ENCODE data around the gene COL6A2. TPM values are rescaled to one million over a fixed set of nuclear protein-coding genes. Genes with fewer than 3 reads are reported as not detected.

The COL6A2 gene
- total RNA-seq, 1 donor from 2014 or later = 373 TPM

DNA sequence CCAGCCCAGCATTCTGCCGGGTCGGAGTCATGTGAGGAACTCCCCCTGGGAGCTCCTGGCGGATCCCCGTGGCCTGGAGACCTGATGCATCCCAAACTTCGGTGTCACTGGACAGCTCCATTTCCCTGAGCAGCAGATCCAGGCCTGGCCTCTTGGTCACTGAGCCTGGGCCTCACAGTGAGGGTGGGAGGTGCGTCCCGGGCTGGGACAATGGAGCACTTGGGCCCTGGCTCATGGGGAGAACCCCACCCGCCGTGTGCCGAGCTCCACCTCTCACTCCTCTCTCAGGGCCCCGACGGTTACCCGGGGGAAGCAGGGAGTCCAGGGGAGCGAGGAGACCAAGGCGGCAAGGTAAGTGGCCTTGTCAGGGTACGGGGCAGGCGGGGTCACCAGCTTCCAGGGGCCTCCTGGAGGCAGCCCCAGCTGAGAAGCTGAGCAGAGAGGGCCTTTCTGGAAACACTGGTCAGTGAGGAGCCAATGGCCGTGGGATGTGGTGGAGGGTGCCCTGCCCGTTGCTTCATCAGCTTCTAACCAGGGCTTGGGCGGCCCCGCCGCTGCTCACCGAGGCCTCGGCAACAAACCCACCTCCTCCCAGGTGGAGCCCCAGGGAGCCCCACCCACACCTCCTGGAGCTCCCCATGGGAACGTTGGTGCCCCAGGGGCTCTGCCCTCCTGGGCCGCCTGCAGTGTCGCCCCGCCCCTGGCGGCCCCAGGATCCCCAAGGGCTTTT, 19.8 kb downstream of the COL6A2 start:
- DNase-seq (ENCODE audit: low read depth) = no peak
- no peak overlapping the region for H3K4me3 ChIP-seq (ENCODE audit: low read depth, low read length)
- H3K36me3 ChIP-seq (ENCODE audit: control insufficient read depth, insufficient read depth, low read length) = peaks cover 2% of the 10 kb centered on the region
- TF ChIP-seq CTCF (IDR thresholded peaks at IDR 0.05; ENCODE audit: insufficient read depth, low read length, poor library complexity, severe bottlenecking) = no peak
- H3K27me3 ChIP-seq (ENCODE audit: control insufficient read depth, insufficient read depth, low read length) = no peaks in the 10 kb centered on the region

DNA sequence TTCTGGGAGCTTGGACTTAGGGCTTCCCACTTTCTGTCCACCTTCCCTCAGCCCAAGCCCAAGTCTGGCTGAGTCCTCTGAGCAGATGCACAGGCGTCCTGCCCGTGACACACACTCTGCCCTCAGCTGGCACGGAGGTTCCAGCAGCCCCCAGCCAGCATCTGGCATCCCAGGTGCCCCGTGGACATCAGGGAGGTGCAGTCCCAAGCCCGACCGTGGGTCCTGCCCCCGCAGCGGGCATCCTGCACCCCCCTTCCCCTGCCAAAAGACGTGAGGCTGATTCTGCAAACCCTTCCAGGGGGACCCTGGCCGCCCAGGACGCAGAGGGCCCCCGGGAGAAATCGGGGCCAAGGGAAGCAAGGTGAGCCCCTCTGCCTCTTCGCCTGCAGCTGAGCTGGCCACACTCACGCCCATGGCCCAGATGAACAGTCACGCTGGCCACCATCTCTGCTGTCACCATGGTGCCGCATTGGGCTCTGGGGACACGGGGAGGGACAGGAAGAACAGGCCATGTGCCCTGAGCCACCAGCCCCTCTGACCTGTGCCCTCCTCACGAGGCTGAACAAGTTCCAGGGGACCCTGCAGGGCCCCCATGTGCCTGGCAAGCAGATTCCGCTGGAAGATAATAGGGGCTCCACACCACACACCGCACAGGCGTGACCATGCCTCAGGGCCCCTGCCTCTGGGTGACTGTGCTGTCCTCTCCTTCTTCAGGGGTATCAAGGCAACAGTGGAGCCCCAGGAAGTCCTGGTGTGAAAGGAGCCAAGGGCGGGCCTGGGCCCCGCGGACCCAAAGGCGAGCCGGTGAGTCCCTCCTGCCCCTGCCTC, 20.6 kb downstream of the COL6A2 start:
- no peak for DNase-seq (ENCODE audit: low read depth)
- H3K4me3 ChIP-seq (ENCODE audit: low read depth, low read length) = no peak overlapping the region
- no peak for TF ChIP-seq CTCF (IDR thresholded peaks at IDR 0.05; ENCODE audit: insufficient read depth, low read length, poor library complexity, severe bottlenecking)
- H3K27me3 ChIP-seq (ENCODE audit: control insufficient read depth, insufficient read depth, low read length) = no peaks in the 10 kb centered on the region
- H3K36me3 ChIP-seq (ENCODE audit: control insufficient read depth, insufficient read depth, low read length) = peaks cover 2% of the 10 kb centered on the region

DNA sequence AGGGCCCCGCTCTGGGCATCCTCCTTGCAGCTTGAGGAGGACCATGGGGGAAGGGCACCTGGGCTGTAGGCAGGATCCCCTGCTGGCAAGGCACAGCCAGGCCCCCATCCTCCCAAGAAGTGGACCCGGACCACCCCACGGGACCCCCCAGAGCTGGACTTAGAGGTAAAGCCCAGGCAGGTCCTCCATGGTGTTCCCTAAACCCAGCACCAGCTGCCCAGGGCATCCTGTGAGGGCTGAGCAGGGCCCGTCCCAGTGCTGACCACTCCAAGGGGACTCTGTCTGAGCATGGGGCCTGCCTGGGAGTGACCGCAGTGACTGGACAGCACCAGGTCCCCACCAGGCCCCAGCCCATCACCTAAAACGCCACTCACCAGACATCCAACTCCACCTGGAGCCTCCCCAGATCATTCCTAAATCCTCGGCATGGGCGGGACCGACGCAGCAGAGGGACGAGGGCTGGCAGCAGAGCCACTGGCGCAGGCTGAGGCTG, 21.3 kb downstream of the COL6A2 start:
- DNase-seq (ENCODE audit: low read depth) = no peak
- Histone ChIP-seq H3K4me3 (ENCODE audit: low read depth, low read length) (no peak overlapping the region), H3K27me3 (ENCODE audit: control insufficient read depth, insufficient read depth, low read length) (no peaks in the 10 kb centered on the region), H3K36me3 (ENCODE audit: control insufficient read depth, insufficient read depth, low read length) (peaks cover 2% of the 10 kb centered on the region)
- no peak for TF ChIP-seq CTCF (IDR thresholded peaks at IDR 0.05; ENCODE audit: insufficient read depth, low read length, poor library complexity, severe bottlenecking)

DNA sequence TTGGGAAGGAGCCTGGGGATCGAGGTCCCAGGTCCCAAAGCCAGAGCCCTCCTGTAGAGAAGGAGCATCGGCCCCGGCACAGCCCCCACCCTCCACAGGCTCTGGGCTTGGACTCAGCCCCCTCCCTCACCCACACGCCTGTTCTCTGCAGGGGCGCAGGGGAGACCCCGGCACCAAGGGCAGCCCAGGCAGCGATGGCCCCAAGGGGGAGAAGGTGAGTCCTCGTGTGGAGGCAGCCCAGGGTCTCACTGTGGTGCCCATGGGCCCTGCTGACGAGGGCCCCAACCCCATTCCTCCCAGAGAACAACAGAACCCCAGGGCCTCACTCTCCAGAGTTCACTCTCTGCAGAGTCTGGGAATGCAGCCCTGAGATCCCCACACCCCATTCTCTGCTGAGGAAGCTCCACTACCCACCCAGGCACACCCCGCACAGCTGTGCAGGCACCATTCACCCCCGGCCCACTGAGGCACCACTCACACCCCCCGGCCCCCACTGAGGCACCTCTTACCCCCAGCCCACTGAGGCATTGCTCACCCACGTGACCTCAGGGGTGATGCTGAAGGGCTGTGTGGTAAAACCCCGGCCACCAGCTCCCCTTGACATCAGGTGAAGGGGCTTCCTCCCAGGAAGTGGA, 21.8 kb downstream of the COL6A2 start:
- H3K27me3 ChIP-seq (ENCODE audit: control insufficient read depth, insufficient read depth, low read length) = no peaks in the 10 kb centered on the region
- peaks cover 2% of the 10 kb centered on the region for H3K36me3 ChIP-seq (ENCODE audit: control insufficient read depth, insufficient read depth, low read length)
- no peak overlapping the region for H3K4me3 ChIP-seq (ENCODE audit: low read depth, low read length)
- DNase-seq (ENCODE audit: low read depth) = no peak
- TF ChIP-seq CTCF (IDR thresholded peaks at IDR 0.05; ENCODE audit: insufficient read depth, low read length, poor library complexity, severe bottlenecking) = no peak

- no peak for TF ChIP-seq CTCF (IDR thresholded peaks at IDR 0.05; ENCODE audit: insufficient read depth, low read length, poor library complexity, severe bottlenecking)
- no peak overlapping the region for H3K4me3 ChIP-seq (ENCODE audit: low read depth, low read length)
- no peaks in the 10 kb centered on the region for H3K27me3 ChIP-seq (ENCODE audit: control insufficient read depth, insufficient read depth, low read length)
- no peak for DNase-seq (ENCODE audit: low read depth)
- H3K36me3 ChIP-seq (ENCODE audit: control insufficient read depth, insufficient read depth, low read length) = peaks cover 1% of the 10 kb centered on the region
Observed at GRCh38 chr21:46120301-46121285, 22.7 kb downstream of the COL6A2 start.

All from kidney epithelial cell (primary cell).